ENCODE data around the gene MTHFD1L.

MTHFD1L gene

DNA sequence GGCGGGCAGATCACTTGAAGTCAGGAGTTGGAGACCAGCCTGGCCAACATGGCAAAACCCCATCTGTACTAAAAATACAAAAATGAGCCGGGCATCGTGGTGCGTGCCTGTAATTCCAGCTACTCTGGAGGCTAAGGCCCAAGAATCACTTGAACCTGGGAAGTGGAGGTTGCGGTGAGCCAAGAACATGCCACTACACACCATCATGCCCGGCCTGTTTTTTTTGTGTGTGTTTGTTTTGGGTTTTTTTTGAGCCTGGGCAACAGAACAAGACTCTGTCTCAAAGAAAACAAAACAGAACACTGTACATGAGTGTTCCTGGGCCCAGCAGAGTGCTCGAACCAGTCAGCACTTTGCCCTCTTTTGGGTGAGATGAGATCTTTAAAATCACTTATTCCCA is 159.1 kb downstream of the MTHFD1L start:
- TF ChIP-seq, protein P1, sequence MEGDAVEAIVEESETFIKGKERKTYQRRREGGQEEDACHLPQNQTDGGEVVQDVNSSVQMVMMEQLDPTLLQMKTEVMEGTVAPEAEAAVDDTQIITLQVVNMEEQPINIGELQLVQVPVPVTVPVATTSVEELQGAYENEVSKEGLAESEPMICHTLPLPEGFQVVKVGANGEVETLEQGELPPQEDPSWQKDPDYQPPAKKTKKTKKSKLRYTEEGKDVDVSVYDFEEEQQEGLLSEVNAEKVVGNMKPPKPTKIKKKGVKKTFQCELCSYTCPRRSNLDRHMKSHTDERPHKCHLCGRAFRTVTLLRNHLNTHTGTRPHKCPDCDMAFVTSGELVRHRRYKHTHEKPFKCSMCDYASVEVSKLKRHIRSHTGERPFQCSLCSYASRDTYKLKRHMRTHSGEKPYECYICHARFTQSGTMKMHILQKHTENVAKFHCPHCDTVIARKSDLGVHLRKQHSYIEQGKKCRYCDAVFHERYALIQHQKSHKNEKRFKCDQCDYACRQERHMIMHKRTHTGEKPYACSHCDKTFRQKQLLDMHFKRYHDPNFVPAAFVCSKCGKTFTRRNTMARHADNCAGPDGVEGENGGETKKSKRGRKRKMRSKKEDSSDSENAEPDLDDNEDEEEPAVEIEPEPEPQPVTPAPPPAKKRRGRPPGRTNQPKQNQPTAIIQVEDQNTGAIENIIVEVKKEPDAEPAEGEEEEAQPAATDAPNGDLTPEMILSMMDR (IDR thresholded peaks at IDR 0.05; ENCODE audit: borderline replicate concordance, control extremely low read depth, extremely low read depth, insufficient read depth, missing control alignments) = no peak
- in situ Hi-C loops (cut with MboI; ENCODE audit: low sequenced_read_pairs, unreplicated experiment) = no loop called here
- no peak for DNase-seq (ENCODE audit: low spot score)

DNA sequence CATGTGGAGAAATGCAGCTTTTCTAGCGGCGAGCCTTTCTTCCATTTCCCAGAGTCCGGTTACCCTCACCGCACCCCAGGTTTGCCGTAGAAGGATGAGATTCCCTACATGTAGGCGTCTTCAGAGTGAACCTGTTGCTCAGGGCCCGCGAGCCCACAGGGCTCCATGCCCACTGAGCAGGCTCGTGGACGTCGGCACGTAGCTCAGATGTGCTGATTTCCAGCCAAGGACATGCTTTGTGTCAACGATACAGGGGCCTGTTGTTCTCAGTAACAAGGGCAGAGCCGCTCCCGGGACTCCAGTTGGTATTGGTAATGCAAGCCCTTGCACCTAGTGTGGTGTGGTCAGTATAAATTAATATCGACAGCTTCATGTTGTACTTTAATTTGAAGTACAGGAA is 159.6 kb downstream of the MTHFD1L start:
- TF ChIP-seq, protein P1 (IDR thresholded peaks at IDR 0.05; ENCODE audit: borderline replicate concordance, control extremely low read depth, extremely low read depth, insufficient read depth, missing control alignments) = no peak
- no peak for DNase-seq (ENCODE audit: low spot score)
- in situ Hi-C loops (cut with MboI; ENCODE audit: low sequenced_read_pairs, unreplicated experiment) = no loop called here

DNA sequence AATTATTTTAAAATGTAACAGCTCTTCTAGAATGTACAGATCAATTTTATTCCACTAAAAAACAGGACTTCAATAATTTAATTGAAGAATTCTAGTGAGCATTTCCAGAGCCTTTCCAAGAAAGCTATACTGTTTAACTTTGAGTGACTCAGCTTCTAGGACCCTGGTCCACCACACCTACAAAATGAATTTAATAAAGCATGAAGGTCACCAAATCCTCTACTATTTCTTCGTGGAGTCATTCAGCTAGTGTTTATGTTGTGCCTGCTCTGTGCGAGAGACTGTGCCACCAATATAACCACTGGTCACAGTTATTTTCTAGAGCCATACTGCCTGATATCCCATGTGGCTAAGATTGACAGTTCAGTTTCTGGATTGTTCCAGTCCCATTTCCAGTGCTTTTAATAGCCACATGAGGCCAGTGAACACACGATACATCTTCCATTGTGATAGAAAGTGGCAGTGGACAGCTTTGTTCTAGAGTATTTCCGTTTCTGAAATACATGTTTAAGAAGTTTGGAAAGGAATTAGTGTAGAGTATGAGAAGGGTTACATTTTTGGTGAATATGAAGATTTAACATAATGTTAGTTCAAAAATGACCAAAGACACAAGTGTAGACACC is 160.7 kb downstream of the MTHFD1L start:
- DNase-seq (ENCODE audit: low spot score) = no peak
- TF ChIP-seq, protein P1 (IDR thresholded peaks at IDR 0.05; ENCODE audit: borderline replicate concordance, control extremely low read depth, extremely low read depth, insufficient read depth, missing control alignments) = no peak
- in situ Hi-C loops (cut with MboI; ENCODE audit: low sequenced_read_pairs, unreplicated experiment) = no loop called here

DNA sequence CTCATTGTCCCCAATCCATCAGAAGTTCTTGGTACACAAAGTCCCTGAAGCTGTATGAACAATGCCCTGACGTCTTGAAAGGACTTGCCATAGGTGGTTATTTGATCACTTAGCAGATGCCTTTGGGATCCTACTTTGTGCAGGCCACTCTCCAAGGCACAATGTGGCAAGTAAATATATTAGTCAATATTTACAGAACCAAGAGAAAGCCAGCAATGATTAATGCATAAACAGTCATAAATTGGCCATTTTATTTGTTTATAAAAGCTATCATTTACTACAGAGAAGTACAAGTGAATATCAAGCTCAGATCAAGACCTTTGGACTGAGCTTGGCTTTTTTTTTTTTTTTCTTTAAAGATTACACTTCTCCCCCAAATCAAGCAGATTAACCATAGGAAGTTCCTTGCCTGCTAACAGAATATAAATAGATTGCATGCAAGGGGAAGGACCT is 161.8 kb downstream of the MTHFD1L start:
- in situ Hi-C loops (cut with MboI; ENCODE audit: low sequenced_read_pairs, unreplicated experiment) = no loop called here
- no peak for DNase-seq (ENCODE audit: low spot score)
- TF ChIP-seq, protein P1 (IDR thresholded peaks at IDR 0.05; ENCODE audit: borderline replicate concordance, control extremely low read depth, extremely low read depth, insufficient read depth, missing control alignments) = no peak

DNA sequence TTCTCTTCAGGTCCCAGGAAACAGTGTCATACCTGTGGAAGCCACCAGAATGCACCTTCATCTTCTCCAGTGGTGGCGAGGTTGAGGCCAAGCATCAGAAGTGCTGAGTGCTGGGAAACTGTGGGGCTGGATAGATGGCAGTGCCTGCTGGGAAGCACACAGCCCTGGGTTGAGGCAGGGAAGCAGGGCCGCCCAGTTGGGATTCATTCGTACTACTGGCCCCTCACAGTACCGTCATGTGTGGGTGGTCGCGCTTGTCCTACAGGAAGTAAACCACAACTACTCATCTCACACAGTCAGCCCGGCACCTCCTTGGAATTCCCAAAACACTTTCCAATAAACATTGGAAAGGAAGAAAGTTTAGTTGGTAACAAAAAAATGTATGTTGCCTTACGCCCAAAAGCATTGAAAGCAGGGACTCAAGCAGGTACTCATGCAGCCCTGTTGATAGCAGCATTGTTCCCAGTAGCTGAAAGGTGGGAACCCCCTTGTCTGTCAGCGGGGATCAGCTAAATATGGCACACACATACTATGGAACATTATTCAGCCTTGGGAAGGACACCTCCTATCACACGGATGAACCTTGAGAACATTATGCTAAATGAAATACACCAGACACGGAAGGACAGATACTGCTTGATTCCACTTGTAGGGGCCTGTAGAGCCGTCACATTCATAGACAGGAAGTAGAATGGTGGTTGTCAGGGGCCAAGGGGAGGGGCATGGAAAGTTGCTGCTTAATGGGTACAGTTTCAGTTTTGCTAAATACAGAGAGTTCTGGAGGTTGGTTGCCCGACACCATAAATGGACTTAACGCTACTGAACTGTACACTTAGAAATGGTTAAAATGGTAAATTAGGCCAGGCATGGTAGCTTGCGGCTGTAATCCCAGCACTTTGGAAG is 162.7 kb downstream of the MTHFD1L start:
- no peak for DNase-seq (ENCODE audit: low spot score)
- in situ Hi-C loops (cut with MboI; ENCODE audit: low sequenced_read_pairs, unreplicated experiment) = no loop called here
- TF ChIP-seq, protein P1 (IDR thresholded peaks at IDR 0.05; ENCODE audit: borderline replicate concordance, control extremely low read depth, extremely low read depth, insufficient read depth, missing control alignments) = no peak

DNA sequence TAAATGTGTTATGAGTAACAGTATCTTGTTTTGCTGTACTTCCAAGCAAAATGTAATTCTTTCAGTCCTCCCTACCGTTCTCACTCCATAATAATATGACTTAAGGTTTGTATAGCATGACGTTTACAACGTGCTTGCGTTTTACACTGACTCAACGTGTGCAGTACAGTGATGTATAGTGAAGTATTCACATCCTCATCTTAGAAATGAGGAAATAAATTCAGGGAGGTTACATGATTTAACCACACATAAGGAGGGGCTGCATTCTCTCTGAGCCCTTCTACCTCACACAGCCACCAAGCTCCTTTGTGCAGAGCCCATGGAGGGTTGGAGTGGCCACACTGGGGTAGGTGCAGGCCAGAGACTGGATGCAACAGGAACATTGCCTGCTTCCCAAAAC is 164.5 kb downstream of the MTHFD1L start:
- DNase-seq (ENCODE audit: low spot score) = no peak
- TF ChIP-seq, protein P1 (IDR thresholded peaks at IDR 0.05; ENCODE audit: borderline replicate concordance, control extremely low read depth, extremely low read depth, insufficient read depth, missing control alignments) = no peak
- in situ Hi-C loops (cut with MboI; ENCODE audit: low sequenced_read_pairs, unreplicated experiment) = no loop called here

All from GM13976 (cell line).